ENCODE measurements around the gene HAUS2.
"Not testable (repeated sequence)": the region's sequence is repeated elsewhere in the genome, so short reads cannot be mapped to it uniquely, and the experiment has no call there.

HAUS2 gene

GRCh38 chr15:42548249-42549031 lies at the start of gene HAUS2, which contains the start of gene LRRC57:
TSS of gene HAUS2 (plus strand) at chr15:42548838. CDS start at chr15:42548873, 35 bp downstream.
TSS of gene LRRC57 (minus strand) at chr15:42548793. CDS start at chr15:42548434, 359 bp downstream.
- no peak for FAIRE-seq

GRCh38 chr15:42499858-42500609 lies 48.6 kb upstream of the HAUS2 start:
- no peak for FAIRE-seq

- FAIRE-seq = no peak
Observed at GRCh38 chr15:42502477-42502876, 46.2 kb upstream of the HAUS2 start.

- no peak for FAIRE-seq
Observed at GRCh38 chr15:42503825-42504224, 44.8 kb upstream of the HAUS2 start.

- FAIRE-seq = no peak
Observed at GRCh38 chr15:42504631-42505030, 44.0 kb upstream of the HAUS2 start.

- FAIRE-seq = no peak
Observed at GRCh38 chr15:42507514-42507913, 41.1 kb upstream of the HAUS2 start.

GRCh38 chr15:42508263-42508690 lies 40.4 kb upstream of the HAUS2 start:
- FAIRE-seq = no peak

- FAIRE-seq = no peak
Observed at GRCh38 chr15:42510258-42511006, 38.2 kb upstream of the HAUS2 start.

GRCh38 chr15:42511007-42511391 lies 37.6 kb upstream of the HAUS2 start:
- no peak for FAIRE-seq

GRCh38 chr15:42523331-42523730 lies 25.3 kb upstream of the HAUS2 start:
- no peak for FAIRE-seq

GRCh38 chr15:42528970-42529369 lies 19.7 kb upstream of the HAUS2 start:
- no peak for FAIRE-seq

- FAIRE-seq = no peak
Observed at GRCh38 chr15:42533246-42533645, 15.4 kb upstream of the HAUS2 start.

GRCh38 chr15:42544853-42545629 lies 3.6 kb upstream of the HAUS2 start:
- no peak for FAIRE-seq

GRCh38 chr15:42547918-42548248 lies 755 bp upstream of the HAUS2 start:
- no peak for FAIRE-seq

GRCh38 chr15:42549032-42549491 lies 424 bp downstream of the HAUS2 start:
- FAIRE-seq = no peak

GRCh38 chr15:42549741-42550392 lies 1.2 kb downstream of the HAUS2 start:
- FAIRE-seq = no peak

GRCh38 chr15:42553554-42553953 lies 4.9 kb downstream of the HAUS2 start:
- FAIRE-seq = no peak

- not testable (repeated sequence) for FAIRE-seq
Observed at GRCh38 chr15:42556550-42557207, 8.0 kb downstream of the HAUS2 start.

- no peak for FAIRE-seq
Observed at GRCh38 chr15:42558739-42559138, 10.1 kb downstream of the HAUS2 start.

GRCh38 chr15:42575188-42576039 lies 26.8 kb downstream of the HAUS2 start, which contains the start of gene STARD9:
TSS of gene STARD9 (plus strand) at chr15:42575606. CDS start at chr15:42575716, 110 bp downstream.
- peak; percentile 93 for FAIRE-seq

Measured in G401.6 (cell line).